H9 (cell line): Measurements from ENCODE around the gene PLCD3. TPM values are rescaled to one million over a fixed set of nuclear protein-coding genes. Genes with fewer than 3 reads are reported as not detected.

Experiments used
- DNase-seq: peaks from one replicate; pipeline ENCODE4 v3.0.0-alpha.2; 2017
- H2AFZ ChIP-seq: one replicate; pipeline ENCODE4 v1.6.1; 2013; ENCODE audit warnings: mild to moderate bottlenecking, low read length, control low read depth, moderate library complexity
- H2AK5ac ChIP-seq: 2 replicates; pipeline ENCODE4 v1.6.1; 2013; ENCODE audit warnings: low read length, control low read depth, mixed read lengths; ENCODE audit not compliant: insufficient read length
- H2BK120ac ChIP-seq: one replicate; pipeline ENCODE4 v1.6.1; 2013; ENCODE audit warnings: low read depth, mild to moderate bottlenecking, low read length, control low read depth, inconsistent platforms; ENCODE audit not compliant: poor library complexity, severe bottlenecking
- H2BK12ac ChIP-seq: 2 replicates; pipeline ENCODE4 v1.6.1; 2013; ENCODE audit warnings: low read length, control low read depth, mixed read lengths, low read depth; ENCODE audit not compliant: insufficient read length
- H2BK15ac ChIP-seq: 2 replicates; pipeline ENCODE4 v1.6.1; 2013; ENCODE audit warnings: low read depth, low read length, control low read depth
- H2BK20ac ChIP-seq: one replicate; pipeline ENCODE4 v1.6.1; 2013; ENCODE audit warnings: low read depth, mild to moderate bottlenecking, low read length, control low read depth, inconsistent platforms; ENCODE audit not compliant: poor library complexity, severe bottlenecking
- H2BK5ac ChIP-seq: 2 replicates; pipeline ENCODE4 v1.6.1; 2013; ENCODE audit warnings: low read length, control low read depth, mixed read lengths; ENCODE audit not compliant: insufficient read length
- H3K14ac ChIP-seq: 2 replicates; pipeline ENCODE4 v1.6.1; 2013; ENCODE audit warnings: low read length, control low read depth; ENCODE audit not compliant: insufficient read depth
- H3K18ac ChIP-seq: 2 replicates; pipeline ENCODE4 v1.6.1; 2013; ENCODE audit warnings: low read depth, mild to moderate bottlenecking, mixed read lengths, low read length, control low read depth; ENCODE audit not compliant: insufficient read length
- H3K23ac ChIP-seq: 2 replicates; pipeline ENCODE4 v1.6.1; 2013; ENCODE audit warnings: low read length, control low read depth, mixed read lengths, low read depth; ENCODE audit not compliant: insufficient read length
- H3K23me2 ChIP-seq: 2 replicates; pipeline ENCODE4 v1.6.1; 2013; ENCODE audit warnings: low read depth, mild to moderate bottlenecking, mixed read lengths, low read length, control low read depth; ENCODE audit not compliant: insufficient read length, poor library complexity, severe bottlenecking
- H3K27ac ChIP-seq: 2 replicates; pipeline ENCODE4 v1.5.1; 2013; ENCODE audit warnings: low read length, control low read depth, mixed read lengths, low read depth; ENCODE audit not compliant: insufficient read length
- H3K27me3 ChIP-seq: 2 replicates; pipeline ENCODE4 v1.6.1; 2013; ENCODE audit warnings: low read length, control low read depth, inconsistent platforms; ENCODE audit not compliant: insufficient read depth
- H3K4ac ChIP-seq: 2 replicates; pipeline ENCODE4 v1.6.1; 2013; ENCODE audit warnings: low read depth, mild to moderate bottlenecking, control low read depth, inconsistent platforms, low read length, moderate library complexity
- H3K4me1 ChIP-seq: 2 replicates; pipeline ENCODE4 v1.6.1; 2013; ENCODE audit warnings: low read length, control low read depth, inconsistent platforms; ENCODE audit not compliant: insufficient read depth
- H3K4me2 ChIP-seq: 2 replicates; pipeline ENCODE4 v1.6.1; 2013; ENCODE audit warnings: low read length, control low read depth, mixed read lengths; ENCODE audit not compliant: insufficient read length, insufficient read depth
- H3K56ac ChIP-seq: 2 replicates; pipeline ENCODE4 v1.6.1; 2013; ENCODE audit warnings: low read depth, mild to moderate bottlenecking, mixed read lengths, low read length, control low read depth; ENCODE audit not compliant: insufficient read length
- H3K79me1 ChIP-seq: 2 replicates; pipeline ENCODE4 v1.6.1; 2013; ENCODE audit warnings: low read depth, mild to moderate bottlenecking, moderate library complexity, low read length, control low read depth, inconsistent platforms; ENCODE audit not compliant: insufficient read depth, poor library complexity, severe bottlenecking
- H3K79me2 ChIP-seq: 2 replicates; pipeline ENCODE4 v1.6.1; 2013; ENCODE audit warnings: low read length, control low read depth, inconsistent platforms; ENCODE audit not compliant: insufficient read depth
- H3K9ac ChIP-seq: 2 replicates; pipeline ENCODE4 v1.6.1; 2013; ENCODE audit warnings: low read length, control low read depth, mixed read lengths; ENCODE audit not compliant: insufficient read length; ENCODE audit errors: extremely low read depth
- H3K9me3 ChIP-seq: one replicate; pipeline ENCODE4 v1.6.1; 2013; ENCODE audit warnings: low read depth, low read length, inconsistent platforms; ENCODE audit not compliant: control insufficient read depth
- H3T11ph ChIP-seq: one replicate; pipeline ENCODE4 v1.6.1; 2013; ENCODE audit warnings: mild to moderate bottlenecking, low read length, control low read depth, inconsistent platforms
- H4K20me1 ChIP-seq: one replicate; pipeline ENCODE4 v1.6.1; 2013; ENCODE audit not compliant: control insufficient read depth, insufficient read length, insufficient read depth
- H4K5ac ChIP-seq: 2 replicates; pipeline ENCODE4 v1.6.1; 2013; ENCODE audit warnings: low read depth, mild to moderate bottlenecking, mixed read lengths, low read length, control low read depth; ENCODE audit not compliant: insufficient read length
- H4K8ac ChIP-seq: replicated peaks from 2 replicates; pipeline ENCODE4 v1.6.1; 2013; ENCODE audit warnings: low read length, control low read depth, mixed read lengths, low read depth; ENCODE audit not compliant: insufficient read length
- H4K91ac ChIP-seq: 2 replicates; pipeline ENCODE4 v1.6.1; 2013; ENCODE audit warnings: low read depth, mild to moderate bottlenecking, moderate library complexity, mixed read lengths, low read length, control low read depth; ENCODE audit not compliant: insufficient read length
- H3K27ac Mint-ChIP-seq, 3 experiments: 2 replicates in 2 of 3; 3 replicates in 1 of 3; pipeline ENCODE4 v1.8.0; 2020 to 2021; ENCODE audit warnings: mixed read lengths in 3 of 3, mild to moderate bottlenecking in 1 of 3, moderate library complexity in 1 of 3
- H3K27me3 Mint-ChIP-seq: 2 replicates; pipeline ENCODE4 v1.8.0; 2021; ENCODE audit warnings: low read depth, mild to moderate bottlenecking, moderate library complexity, mixed read lengths
- H3K36me3 Mint-ChIP-seq, 3 experiments: 2 replicates in 2 of 3; 3 replicates in 1 of 3; pipeline ENCODE4 v1.8.0; 2020 to 2021; ENCODE audit warnings: low read depth in 3 of 3, mixed read lengths in 3 of 3; ENCODE audit not compliant: insufficient read depth in 1 of 3
- H3K4me1 Mint-ChIP-seq, 2 experiments: 2 replicates each; pipeline ENCODE4 v1.8.0; 2020; ENCODE audit warnings: mixed read lengths in 2 of 2
- H3K4me3 Mint-ChIP-seq, 2 experiments: 2 replicates in 1 of 2; 3 replicates in 1 of 2; pipeline ENCODE4 v1.8.0; 2020 to 2021; ENCODE audit warnings: mild to moderate bottlenecking in 2 of 2, mixed read lengths in 2 of 2, moderate library complexity in 1 of 2
- H3K9me3 Mint-ChIP-seq, 2 experiments: 2 replicates in 1 of 2; 3 replicates in 1 of 2; pipeline ENCODE4 v1.8.0; 2020; ENCODE audit warnings: mild to moderate bottlenecking in 2 of 2, mixed read lengths in 2 of 2, moderate library complexity in 1 of 2
- WGBS: extraction: QIAGEN DNeasy Blood & Tissue Kit; methylation state at CpG from one replicate; pipeline ENCODE4 v1.1.7; 2013; ENCODE audit warnings: missing lambda C conversion rate, low lambda C conversion rate, mixed read lengths; ENCODE audit not compliant: insufficient read length; ENCODE audit errors: extremely low coverage; 5-methylcytosine and 5-hydroxymethylcytosine counted together
- total RNA-seq: library from RNA; stranded (reverse); gene quantifications from 2 replicates; pipeline ENCODE4 v1.2.1, GENCODE V29; 2021
- TF ChIP-seq, protein P1 (sequence below): fragments of 200-600 bp; sonication (generic); conservative IDR thresholded peaks from 3 replicates; pipeline ENCODE4 v1.8.0; 2021; ENCODE audit warnings: antibody characterized with exemption, mild to moderate bottlenecking

The PLCD3 gene
- total RNA-seq, 1 experiment from 2014 or later: 41.6 TPM

DNA sequence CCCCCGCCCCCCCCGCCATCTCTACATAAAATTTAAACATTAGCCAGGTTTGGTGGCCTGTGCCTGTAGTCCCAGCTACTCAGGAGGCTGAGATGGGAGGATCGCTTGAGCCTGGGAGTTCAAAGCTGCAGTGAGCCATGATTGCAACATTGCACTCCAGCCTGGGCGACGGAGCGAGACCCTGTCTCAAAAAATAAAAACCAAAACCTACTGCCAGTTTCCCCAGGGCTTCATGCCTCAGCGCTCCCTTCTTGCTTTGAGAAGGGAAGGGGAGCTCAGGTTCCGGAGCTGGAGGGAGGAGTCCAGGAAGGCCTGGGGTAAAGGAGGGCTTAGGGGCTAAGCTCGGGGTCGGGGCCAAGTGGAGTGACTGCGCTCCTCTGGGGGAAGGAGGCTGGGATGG is 20.5 kb downstream of the PLCD3 start:
- H4K91ac ChIP-seq: no peak overlapping the region
- no peaks in the 10 kb centered on the region for H3K27me3 ChIP-seq
- no peak for DNase-seq
- no peaks in the 10 kb centered on the region for H3K23me2 ChIP-seq
- no peaks in the 10 kb centered on the region for H3K9me3 Mint-ChIP-seq
- H3K27ac Mint-ChIP-seq: peak overlapping the region in 1 of 3 experiments; percentile 60; a peak in 2 of 7 replicates
- H3K4me1 ChIP-seq: no peaks in the 10 kb centered on the region
- TF ChIP-seq, protein P1, sequence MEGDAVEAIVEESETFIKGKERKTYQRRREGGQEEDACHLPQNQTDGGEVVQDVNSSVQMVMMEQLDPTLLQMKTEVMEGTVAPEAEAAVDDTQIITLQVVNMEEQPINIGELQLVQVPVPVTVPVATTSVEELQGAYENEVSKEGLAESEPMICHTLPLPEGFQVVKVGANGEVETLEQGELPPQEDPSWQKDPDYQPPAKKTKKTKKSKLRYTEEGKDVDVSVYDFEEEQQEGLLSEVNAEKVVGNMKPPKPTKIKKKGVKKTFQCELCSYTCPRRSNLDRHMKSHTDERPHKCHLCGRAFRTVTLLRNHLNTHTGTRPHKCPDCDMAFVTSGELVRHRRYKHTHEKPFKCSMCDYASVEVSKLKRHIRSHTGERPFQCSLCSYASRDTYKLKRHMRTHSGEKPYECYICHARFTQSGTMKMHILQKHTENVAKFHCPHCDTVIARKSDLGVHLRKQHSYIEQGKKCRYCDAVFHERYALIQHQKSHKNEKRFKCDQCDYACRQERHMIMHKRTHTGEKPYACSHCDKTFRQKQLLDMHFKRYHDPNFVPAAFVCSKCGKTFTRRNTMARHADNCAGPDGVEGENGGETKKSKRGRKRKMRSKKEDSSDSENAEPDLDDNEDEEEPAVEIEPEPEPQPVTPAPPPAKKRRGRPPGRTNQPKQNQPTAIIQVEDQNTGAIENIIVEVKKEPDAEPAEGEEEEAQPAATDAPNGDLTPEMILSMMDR: no peak
- no peak overlapping the region for H3K18ac ChIP-seq
- no peak overlapping the region for H2AFZ ChIP-seq
- H3K4ac ChIP-seq: no peak overlapping the region
- no CpG with 5 or more reads among the region's 11 CpGs for WGBS
- no peak overlapping the region for H3T11ph ChIP-seq
- no peak overlapping the region for H2BK20ac ChIP-seq
- H3K56ac ChIP-seq: no peak overlapping the region
- H3K27me3 Mint-ChIP-seq: peaks cover 2% of the 10 kb centered on the region; the same call in 1 of the 2 replicates
- no peak overlapping the region for H3K9ac ChIP-seq
- peaks cover 8 to 36% of the 10 kb centered on the region in 2 experiments for H3K4me1 Mint-ChIP-seq
- no peaks in the 10 kb centered on the region for H3K9me3 ChIP-seq
- no peaks in the 10 kb centered on the region for H3K79me1 ChIP-seq
- no peak overlapping the region for H3K27ac ChIP-seq
- no peak overlapping the region for H3K4me3 Mint-ChIP-seq
- no peak overlapping the region for H3K14ac ChIP-seq
- no peak overlapping the region for H4K5ac ChIP-seq
- peaks cover 0 to 25% (median 17%) of the 10 kb centered on the region in 3 experiments; a peak in 5 of 7 replicates for H3K36me3 Mint-ChIP-seq
- H2BK12ac ChIP-seq: no peak overlapping the region
- no peak overlapping the region for H2AK5ac ChIP-seq
- H3K23ac ChIP-seq: no peak overlapping the region
- no peak overlapping the region for H2BK120ac ChIP-seq
- H3K4me2 ChIP-seq: no peak overlapping the region
- H4K20me1 ChIP-seq: no peaks in the 10 kb centered on the region
- no peak overlapping the region for H4K8ac ChIP-seq
- H2BK5ac ChIP-seq: no peak overlapping the region
- H2BK15ac ChIP-seq: no peak overlapping the region
- H3K79me2 ChIP-seq: no peaks in the 10 kb centered on the region
